GM18868 (cell line): ENCODE results near the gene PLEKHF1.

Source experiments
- ATAC-seq: cut with Tn5 transposase; IDR thresholded peaks from one replicate; pipeline ENCODE4 v1.9.1; 2021; ENCODE audit warnings: mild to moderate bottlenecking, moderate library complexity; ENCODE audit not compliant: unreplicated experiment

The PLEKHF1 gene

DNA sequence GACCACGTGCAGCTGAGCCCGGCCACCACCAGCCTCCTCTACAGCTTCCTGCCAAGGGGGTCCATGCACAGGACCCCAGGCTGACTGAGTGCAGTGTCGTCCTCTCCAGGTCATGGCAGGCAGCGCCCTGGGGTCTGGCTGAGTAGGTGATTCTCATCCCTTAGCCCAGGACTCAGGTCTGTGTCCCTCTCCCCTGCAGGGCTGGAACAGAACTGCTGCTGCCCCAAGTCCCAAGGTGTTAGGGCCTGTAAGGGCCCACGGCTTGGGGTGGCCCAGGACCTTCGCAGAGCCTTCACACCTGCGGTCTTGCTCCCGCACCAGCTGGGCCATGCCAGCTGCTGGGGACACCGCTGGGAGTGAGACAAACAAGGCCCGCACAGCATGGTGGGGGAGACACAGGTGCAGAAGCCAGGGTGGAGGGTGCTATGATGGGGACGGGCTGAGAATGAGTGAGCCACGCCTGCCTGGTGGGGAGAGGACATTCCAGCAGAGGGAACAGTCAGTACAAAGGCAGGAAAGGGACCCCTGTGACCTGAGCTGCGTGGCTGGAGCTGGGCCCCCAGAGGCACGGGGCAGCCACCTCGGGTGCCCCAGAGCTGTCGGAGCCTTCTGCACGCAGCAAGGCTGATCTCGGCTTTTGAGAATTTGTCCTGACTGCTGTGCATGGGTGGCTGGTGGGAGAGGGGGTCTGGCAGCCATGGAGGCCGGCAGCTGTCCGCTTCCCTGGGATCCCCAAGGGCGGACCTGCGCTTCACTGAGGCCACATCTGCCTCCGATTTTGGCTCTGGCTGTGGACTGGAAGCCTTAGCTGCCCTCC lies 11.9 kb downstream of the PLEKHF1 start:
- ATAC-seq, result no peak

GRCh38 chr19:29678484-29679106 lies 13.3 kb downstream of the PLEKHF1 start:
- ATAC-seq, result no peak

DNA sequence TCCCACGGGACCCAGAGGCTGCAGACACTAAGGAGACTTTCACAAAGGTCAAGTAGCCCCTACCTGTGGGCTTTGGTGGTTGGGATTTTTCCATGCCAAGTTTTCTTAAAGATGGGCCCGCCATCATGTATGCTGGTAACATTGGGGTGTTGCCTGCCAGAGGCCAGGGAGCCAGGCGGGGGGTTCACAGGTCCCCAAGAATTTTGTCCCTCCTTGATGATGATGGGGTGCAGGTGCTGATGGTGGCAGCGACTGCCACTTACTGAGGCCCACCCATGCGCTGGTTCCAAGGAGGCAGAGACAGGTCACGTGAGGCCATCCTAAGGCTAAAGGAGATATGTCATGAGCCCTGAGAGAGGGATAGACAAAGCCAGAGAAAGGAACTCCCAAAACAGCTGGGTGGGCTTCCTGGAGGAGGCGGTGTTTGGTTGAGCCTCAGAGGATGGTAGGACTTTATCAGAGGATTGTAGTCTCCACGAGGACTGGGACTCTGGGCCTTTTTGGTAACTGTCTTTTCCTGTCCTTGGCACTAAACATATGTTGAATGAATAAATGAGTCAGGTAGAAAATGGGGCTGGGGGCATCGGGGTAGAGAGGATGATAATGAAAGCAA lies 14.4 kb downstream of the PLEKHF1 start:
- no peak for ATAC-seq

- peak; percentile 67 for ATAC-seq
Measured at GRCh38 chr19:29680447-29680846, 15.2 kb downstream of the PLEKHF1 start.

DNA sequence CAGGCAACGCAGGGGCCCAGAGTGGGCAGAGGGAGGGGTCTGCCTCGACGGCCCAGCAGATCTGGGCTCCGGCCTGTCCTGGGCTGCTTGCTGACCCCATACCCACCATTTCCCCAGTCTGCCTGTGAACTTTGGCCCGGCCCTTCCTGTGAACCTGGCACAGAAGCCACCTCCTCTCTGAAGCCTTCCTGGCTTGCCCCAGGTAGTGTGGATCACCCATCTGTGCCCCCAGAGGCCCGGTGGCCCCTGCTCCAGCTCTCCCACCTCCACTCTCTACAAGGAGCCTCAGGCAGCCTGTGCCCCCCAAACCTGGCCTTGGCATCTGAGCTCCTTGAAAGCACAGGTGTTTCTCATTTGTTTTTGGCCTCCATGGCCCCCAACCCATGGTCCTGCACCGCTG lies 15.7 kb downstream of the PLEKHF1 start:
- no peak for ATAC-seq

GRCh38 chr19:29681422-29682235 lies 16.4 kb downstream of the PLEKHF1 start:
- no peak for ATAC-seq

- no peak for ATAC-seq
Measured at GRCh38 chr19:29682236-29682895, 17.1 kb downstream of the PLEKHF1 start.

GRCh38 chr19:29683009-29683408 lies 17.7 kb downstream of the PLEKHF1 start:
- ATAC-seq, result no peak

DNA sequence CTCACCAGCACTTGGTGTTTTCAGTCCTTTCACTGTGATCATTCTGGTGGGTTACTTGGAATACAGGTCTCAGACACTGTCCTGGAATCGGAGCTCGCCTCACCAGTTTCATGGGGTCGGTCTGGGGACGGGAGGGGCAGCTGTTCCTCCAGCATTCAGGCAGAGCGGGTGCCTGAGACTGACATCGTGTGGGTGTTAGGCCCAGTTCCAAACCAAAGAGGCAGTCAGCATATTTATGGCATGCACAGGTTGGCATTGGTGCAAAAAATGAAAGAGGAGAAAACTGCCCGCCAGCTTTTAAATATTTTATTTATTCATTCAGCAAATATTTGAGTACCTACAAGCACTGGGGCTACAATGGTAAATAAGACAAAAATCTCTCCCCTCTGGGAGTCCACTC lies 20.1 kb downstream of the PLEKHF1 start:
- ATAC-seq, result no peak

GRCh38 chr19:29686285-29686805 lies 21.1 kb downstream of the PLEKHF1 start:
- no peak for ATAC-seq

- ATAC-seq, result no peak
Measured at GRCh38 chr19:29687244-29687896, 22.1 kb downstream of the PLEKHF1 start.

DNA sequence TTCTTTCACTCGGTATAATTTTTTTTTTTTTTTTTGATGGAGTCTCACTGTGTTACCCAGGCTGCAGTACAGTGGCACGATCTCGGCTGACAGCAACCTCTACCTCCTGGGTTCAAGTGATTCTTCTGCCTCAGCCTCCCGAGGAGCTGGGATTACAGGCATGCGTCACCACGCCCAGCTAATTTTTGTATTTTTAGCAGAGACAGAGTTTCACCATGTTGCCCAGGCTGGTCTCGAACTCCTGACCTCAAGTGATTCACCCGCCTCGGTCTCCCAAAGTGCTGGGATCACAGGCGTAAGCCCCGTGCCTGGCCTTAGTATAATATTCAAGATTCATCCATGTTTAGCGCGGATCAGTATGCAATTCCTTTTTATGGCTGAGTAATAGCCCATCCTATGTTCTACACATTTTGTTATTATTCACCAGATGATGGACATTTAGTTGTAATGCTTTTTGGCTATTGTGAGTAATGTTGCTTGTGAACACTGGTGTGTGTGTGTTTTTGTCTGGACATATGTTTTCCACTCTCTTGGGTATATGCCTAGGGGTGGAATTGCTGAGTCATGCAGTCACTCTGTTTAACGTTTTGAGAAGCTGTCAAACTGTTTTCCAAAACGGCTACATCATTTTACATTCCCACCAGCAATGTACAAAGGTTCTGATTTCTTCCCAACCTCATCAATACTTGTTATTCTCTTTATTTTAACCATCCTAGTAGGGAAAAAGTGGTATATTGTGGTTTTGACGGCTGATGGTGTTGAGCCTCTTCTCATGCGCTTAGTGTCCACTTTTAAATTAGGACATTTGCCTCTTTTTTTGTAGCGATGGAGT lies 22.9 kb downstream of the PLEKHF1 start:
- no peak for ATAC-seq

- ATAC-seq, result no peak
Measured at GRCh38 chr19:29690842-29691241, 25.6 kb downstream of the PLEKHF1 start.

DNA sequence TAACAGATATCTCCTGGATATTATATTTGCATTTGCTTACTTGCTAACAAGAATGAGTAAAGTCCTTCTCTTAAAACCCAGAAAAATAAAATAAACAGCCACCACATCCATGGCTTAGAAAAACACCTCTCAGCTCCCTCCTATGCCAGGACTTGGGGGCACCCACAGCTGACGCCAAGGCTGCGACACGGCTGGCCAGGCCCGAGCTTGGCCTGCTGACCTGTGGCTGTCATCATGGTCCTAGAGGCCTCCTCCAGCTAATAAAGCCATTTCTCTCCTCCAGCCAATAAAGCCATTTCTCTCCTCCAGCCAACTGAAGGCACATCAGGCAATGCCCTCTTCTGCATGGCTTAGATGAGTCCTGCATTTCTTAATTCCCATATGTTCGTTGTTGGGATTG lies 28.9 kb downstream of the PLEKHF1 start:
- no peak for ATAC-seq

DNA sequence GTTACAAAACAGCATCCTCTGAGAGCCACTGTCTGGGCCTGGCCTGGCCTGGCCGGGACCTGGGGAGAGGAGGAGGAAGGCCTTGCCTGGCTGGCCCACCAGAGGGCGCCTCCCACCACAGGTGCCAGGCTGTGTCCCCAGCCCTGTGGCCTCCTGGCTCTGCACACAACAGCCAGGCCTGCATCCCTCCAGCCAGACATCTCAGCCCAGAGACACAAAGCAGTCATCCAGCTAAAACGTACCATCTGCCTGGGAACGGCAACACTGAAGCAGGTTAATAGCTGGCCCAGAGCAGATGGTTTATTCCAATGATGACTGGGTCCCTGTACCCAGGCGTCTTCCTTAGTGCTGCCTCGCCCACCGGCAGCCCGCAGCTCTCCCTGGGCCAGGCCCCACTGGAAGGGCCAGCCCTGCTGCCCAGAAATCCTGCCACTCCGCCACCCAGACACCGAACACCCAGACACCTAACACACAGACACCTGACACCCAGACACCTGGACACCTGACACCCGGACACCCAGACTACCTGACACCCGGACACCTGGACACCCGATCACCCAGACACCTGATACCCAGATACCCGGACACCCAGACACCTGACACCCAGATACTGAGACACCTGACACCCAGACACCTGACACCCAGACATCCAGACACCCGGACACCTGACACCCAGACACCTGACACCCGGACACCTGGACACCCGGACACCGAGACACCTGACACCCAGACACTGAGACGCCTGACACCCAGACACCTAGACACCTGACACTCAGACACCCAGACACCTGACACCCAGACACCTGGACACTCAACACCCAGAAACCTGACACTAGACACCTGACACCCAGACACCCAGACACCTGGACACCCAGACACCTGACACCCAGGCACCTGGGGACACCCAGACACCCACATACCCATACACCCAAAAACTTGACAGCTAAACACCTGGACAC lies 29.7 kb downstream of the PLEKHF1 start:
- peak; percentile 90 for ATAC-seq

DNA sequence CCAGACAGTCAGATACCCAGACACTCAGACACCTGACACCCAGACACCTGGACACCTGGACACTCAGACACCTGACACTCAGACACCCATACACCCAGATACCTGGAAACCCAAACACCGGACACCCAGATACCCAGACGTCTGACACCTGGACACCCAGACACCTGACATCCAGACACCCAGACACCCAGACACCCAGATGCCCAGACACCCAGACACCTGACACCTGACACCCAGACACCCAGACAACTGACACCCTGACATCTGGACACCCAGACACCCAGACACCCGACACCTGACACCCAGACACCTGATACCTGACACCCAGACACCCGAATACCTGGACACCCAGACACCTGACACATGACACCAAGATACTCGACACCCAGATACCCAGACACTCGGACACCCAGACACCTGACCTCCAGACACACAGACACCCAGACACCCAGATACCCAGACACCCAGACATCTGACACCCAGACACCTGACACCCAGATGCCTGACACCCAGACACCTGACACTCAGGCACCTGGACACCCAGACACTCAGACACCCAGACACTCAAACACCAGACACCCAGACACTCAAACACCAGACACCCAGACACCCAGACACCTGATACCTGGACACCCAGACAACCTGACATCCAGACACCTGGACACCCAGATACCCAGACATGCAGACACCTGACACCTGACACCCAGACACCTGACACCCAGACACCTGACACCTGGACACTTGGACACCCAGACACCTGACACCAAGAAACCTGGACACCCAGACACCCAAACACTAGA lies 30.7 kb downstream of the PLEKHF1 start:
- no peak for ATAC-seq

DNA sequence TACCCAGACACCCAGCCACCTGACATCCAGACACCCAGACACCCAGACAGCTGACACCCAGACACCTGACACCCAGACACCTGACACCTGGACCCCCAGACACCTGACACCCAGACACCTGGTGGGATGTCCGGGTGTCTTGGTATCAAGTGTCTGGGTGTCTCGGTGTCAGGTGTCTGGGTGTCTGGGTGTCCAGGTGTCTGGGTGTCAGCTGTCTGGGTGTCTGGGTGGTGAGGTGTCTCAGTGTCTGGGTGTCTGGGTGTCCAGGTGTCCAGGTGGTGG lies 31.2 kb downstream of the PLEKHF1 start:
- ATAC-seq, result no peak
